Stimulated activated CD4-positive, alpha-beta T cell treated with anti-CD3 and anti-CD28 coated beads, Interleukin-2, amount 100 ng/mL, for 24 hours (primary cell): Measurements from ENCODE around the gene SIRPB1.
"Not testable (repeated sequence)": the region's sequence is repeated elsewhere in the genome, so short reads cannot be mapped to it uniquely, and the experiment has no call there.

Experiments used
- DNase-seq, 2 donors: peaks; one replicate each; pipeline ENCODE4 v3.0.0-alpha.2; 2020

Gene SIRPB1

GRCh38 chr20:1635291-1635979 is 15.6 kb upstream of the SIRPB1 start:
- DNase-seq: no peak

- DNase-seq: no peak
These were observed 13.7 kb upstream of the SIRPB1 start for GRCh38 chr20:1633535-1633934.

GRCh38 chr20:1632178-1632577 is 12.4 kb upstream of the SIRPB1 start:
- peak; percentile 51 to 56 for DNase-seq

GRCh38 chr20:1631309-1632151 is 11.7 kb upstream of the SIRPB1 start:
- DNase-seq: no peak

- DNase-seq: no peak
These were observed 10.4 kb upstream of the SIRPB1 start for GRCh38 chr20:1630186-1630585.

- DNase-seq: no peak
These were observed 9.5 kb upstream of the SIRPB1 start for GRCh38 chr20:1629321-1629720.

GRCh38 chr20:1628621-1629020 is 8.8 kb upstream of the SIRPB1 start:
- DNase-seq: no peak

- DNase-seq: no peak
These were observed 7.4 kb upstream of the SIRPB1 start for GRCh38 chr20:1627200-1627550.

GRCh38 chr20:1626528-1627199 is 6.9 kb upstream of the SIRPB1 start:
- no peak for DNase-seq

- no peak for DNase-seq
These were observed 5.4 kb upstream of the SIRPB1 start for GRCh38 chr20:1625083-1625690.

- DNase-seq: no peak
These were observed 3.8 kb upstream of the SIRPB1 start for GRCh38 chr20:1623501-1624205.

- no peak for DNase-seq
These were observed 2.6 kb upstream of the SIRPB1 start for GRCh38 chr20:1622450-1622849.

- DNase-seq: no peak
These were observed 1.5 kb upstream of the SIRPB1 start for GRCh38 chr20:1621316-1621715.

GRCh38 chr20:1618954-1619540 is 762 bp downstream of the SIRPB1 start:
- no peak for DNase-seq

GRCh38 chr20:1618479-1618878 is 1.3 kb downstream of the SIRPB1 start:
- DNase-seq: no peak

GRCh38 chr20:1616858-1617434 is 2.9 kb downstream of the SIRPB1 start:
- no peak for DNase-seq

GRCh38 chr20:1610404-1610803 is 9.4 kb downstream of the SIRPB1 start:
- DNase-seq: not testable (repeated sequence)

GRCh38 chr20:1608678-1609347 is 11.0 kb downstream of the SIRPB1 start:
- DNase-seq: not testable (repeated sequence)

GRCh38 chr20:1600736-1601135 is 19.1 kb downstream of the SIRPB1 start:
- DNase-seq: no peak

- DNase-seq: no peak
These were observed 24.5 kb downstream of the SIRPB1 start for GRCh38 chr20:1595333-1595732.
